HG03457 (cell line): ENCODE measurements around the gene SVIL.

Experiments used
- ATAC-seq: cut with Tn5 transposase; IDR thresholded peaks from one replicate; pipeline ENCODE4 v1.9.1; 2021; ENCODE audit warnings: moderate number of reproducible peaks; ENCODE audit not compliant: unreplicated experiment

The SVIL gene

DNA sequence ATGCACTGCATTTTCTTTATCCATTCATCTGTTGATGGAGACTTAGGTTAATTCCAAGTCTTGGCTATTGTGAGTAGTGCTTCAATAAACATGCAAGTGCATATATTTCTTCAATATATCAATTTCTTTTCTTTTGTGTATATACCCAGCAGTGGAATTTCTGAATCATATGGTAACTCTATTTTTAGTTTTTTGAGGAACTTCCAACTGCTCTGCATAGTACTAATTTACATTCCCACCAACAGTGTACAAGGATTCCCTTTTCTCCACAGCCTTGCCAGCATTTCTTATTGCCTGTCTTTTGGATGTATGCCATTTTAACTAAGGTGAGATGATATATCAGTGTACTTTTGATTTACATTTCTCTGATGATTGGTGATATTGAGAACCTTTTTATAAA is 200.7 kb downstream of the SVIL start:
- no peak for ATAC-seq

DNA sequence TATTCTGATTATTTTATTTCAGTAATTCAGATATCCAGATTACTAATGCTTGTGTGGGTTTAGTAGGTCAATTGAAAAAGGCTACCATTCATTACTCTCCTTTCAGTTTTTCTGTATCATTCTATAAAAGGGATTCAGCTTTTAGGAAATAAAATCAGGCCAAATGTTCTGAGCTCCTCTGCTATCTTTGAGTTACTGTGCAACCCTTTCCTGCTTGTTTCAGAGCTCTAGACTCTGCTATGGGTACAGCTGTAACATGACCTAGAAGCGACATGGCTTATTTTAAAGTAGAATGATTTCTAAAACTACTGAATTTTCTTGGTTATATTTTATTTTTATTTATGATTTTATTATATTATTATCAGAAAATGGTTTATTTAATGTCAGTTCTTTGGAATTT is 203.1 kb downstream of the SVIL start:
- no peak for ATAC-seq

- ATAC-seq = no peak
These were observed 204.7 kb downstream of the SVIL start for GRCh38 chr10:29430101-29430500.

DNA sequence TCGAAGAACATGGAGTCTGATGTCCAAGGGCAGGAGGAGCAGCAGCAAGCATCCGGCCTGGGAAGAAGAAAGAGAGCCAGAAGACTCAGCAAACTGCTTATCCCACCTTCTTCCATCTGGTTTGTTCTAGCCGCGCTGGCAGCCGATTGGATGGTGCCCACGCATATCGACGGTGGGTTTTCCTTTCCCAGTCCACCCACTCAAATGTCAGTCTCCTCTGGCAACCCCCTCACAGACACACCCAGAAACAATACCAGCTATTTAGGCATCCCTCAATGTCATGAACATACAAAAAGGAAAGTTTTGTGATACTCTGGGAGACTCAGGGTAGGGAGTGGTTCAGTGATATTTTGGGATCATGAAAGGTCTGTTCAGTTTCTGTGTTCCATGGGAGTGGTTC is 206.3 kb downstream of the SVIL start:
- ATAC-seq = no peak

- ATAC-seq = no peak
These were observed 207.1 kb downstream of the SVIL start for GRCh38 chr10:29427667-29428066.

DNA sequence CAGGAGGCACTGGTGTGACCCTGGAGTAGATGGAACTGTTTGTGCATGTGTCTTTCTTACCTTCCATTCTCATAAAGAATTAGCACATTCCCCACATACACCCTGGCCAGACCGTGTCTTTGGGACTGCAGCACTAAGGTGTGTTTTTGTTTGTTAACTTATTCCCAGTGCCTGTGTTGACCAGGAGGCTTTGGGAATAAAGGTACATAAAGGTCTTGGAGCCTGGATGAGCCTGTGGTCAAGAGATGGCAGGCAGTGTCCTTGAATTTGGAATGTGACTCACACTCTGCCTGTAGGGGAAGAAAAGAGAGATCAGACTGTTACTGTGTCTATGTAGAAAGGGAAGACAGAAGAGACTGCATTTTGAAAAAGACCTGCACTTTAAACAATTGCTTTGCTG is 208.4 kb downstream of the SVIL start:
- ATAC-seq = no peak

DNA sequence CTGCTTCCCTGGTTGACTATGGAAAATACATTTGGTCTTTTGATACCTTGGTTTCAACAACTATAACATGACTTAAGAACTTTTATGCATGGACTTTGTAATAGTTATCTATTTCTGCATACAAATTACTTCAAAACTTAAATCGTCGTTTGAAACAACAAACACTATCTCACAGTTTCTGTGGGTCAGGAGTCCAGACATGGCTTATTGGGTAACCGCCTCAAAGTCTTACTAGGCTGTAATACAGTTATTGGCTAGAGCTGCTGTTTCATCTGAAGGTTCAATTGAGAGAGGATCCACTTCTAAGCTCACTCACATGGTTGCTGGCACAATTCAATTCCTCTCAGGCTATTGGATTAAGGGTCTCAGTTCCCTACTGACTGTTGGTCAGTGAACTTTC is 210.8 kb downstream of the SVIL start:
- ATAC-seq = no peak

DNA sequence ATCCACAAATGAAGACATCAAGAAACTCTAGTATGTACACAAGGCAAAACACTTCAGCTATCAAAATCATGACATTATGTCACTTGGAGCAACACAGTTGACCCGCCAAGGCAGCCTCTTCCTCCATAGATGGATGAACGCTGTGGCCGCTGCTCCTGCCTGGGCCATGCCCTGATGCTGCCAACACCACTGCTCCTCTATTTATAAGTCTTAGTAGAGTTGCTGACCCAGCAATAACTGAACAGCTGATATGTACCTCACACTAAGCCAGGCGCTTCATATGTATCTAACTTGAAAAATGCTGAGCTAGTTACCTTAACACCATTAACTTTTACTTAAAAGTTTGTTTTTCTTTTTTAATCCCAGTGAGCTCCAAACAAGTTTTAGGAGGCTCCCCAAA is 214.0 kb downstream of the SVIL start:
- no peak for ATAC-seq

DNA sequence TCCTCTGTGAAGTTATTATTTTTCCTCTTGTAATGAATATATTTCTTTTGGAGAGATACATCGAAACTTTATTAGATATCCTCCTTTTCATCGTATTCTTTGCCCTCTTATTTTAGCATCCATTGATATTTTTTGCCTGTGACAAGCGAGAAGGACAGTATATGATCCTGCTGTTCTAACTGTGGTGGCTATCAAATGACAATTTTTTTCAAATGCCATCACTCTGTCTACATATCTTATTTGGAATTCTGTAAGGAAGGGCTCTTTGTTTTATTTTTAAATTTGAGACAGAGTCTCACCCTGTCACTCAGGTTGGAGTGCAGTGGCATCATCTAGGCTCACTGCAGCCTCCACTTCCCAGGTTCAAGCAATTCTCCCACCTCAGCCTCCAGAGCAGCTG is 217.4 kb downstream of the SVIL start:
- ATAC-seq = no peak

DNA sequence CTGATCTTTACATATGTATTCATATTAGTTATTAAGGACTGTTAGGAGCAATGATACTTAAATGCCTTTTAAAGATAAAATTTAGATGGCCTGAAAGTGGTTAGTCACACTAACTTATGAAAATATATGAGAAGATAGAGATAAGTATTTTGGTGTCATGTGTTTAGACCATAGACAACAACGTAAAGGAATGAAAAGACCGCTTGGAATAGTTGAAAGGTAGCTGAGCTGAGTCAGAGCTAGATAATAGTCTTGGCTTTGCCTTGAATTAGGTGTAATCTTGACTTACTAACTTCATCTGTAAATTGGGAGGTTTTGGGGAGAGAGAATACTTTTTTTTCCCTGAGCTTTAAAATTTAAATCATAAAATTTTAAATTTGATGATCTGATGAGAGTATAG is 218.9 kb downstream of the SVIL start:
- no peak for ATAC-seq

- ATAC-seq = no peak
These were observed 220.3 kb downstream of the SVIL start for GRCh38 chr10:29414501-29414900.

DNA sequence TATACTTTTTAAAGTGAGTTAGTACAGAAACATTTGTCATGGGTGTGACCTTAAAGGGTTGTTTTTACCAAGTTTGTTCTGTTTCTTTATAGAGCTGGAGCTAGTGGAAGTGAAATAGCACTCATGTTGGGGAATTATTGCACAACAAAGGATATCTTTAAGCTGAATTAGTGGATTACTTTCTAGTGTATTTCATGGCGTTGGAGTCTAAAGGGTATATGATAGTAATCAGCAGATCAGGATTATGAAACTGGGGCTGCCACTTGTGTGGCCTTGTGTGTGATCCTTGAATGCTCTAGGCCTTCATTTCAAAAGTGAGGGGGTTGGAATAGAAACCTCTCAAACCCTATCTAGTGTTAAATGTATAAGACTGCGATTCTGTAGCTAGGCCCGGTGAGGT is 222.3 kb downstream of the SVIL start:
- no peak for ATAC-seq

- ATAC-seq = no peak
These were observed 223.0 kb downstream of the SVIL start for GRCh38 chr10:29411666-29412315.

GRCh38 chr10:29409241-29410054 is 225.3 kb downstream of the SVIL start:
- ATAC-seq = peak; percentile 52

DNA sequence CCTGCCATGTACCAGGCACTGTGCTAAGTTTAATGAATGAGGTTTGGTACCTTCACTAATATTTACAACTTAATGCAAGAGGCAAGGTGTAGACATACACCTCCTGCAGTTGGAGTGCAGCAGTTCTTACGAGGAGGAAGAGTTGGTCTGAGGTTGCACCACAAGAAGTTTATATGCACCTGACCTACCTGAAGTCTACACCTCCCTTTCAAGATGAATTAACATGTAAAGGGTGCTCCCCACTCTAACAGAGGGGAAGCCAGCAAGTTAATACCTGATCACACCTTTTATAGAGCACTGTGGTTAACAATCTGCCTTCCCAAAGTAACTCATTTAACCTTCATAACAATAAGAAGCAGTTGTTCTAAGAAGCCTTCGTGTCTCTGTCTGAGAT is 225.9 kb downstream of the SVIL start:
- no peak for ATAC-seq
